ENCODE data around the gene KRTAP17-1.
"Not testable (repeated sequence)": the region's sequence is repeated elsewhere in the genome, so short reads cannot be mapped to it uniquely, and the experiment has no call there.

Gene KRTAP17-1

GRCh38 chr17:41301916-41302901 is 13.3 kb downstream of the KRTAP17-1 start, which contains the start of gene KRTAP29-1:
Gene KRTAP29-1, minus strand, starts transcription at chr17:41302851. Its CDS starts 0 bp downstream, at chr17:41302851.
- DNase-seq, result no peak

GRCh38 chr17:41301204-41301790 is 14.2 kb downstream of the KRTAP17-1 start:
- no peak for DNase-seq

DNA sequence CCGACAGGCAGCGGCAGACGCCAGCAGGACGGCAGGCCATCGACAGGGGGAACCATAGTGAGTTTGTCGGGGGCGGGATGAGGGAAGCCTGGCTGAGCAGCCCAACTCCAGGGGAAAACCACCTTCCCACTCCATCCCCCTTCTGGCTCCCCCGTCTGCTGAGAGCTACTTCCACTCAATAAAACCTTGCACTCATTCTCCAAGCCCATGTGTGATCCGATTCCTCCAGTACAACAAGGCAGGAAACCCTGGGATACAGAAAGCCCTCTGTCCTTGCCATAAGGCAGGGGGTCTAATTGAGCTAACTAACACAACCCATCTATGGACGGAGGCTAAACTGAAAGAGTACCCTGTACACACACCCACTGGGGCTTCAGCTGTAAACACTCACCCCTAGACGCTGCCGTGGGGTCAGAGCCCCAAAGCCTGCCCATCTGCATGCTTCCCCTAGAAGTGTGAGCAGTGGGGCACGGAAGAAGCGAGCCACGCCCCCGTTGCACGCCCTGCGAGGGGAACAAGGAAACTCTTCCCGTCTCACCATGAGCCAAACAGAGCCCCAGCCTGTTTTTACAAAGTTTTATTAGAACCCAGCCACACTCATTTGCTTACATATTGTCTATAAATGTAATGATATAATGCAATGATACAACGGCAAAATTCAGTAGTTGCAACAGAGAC is 16.9 kb downstream of the KRTAP17-1 start:
- no peak for DNase-seq

DNA sequence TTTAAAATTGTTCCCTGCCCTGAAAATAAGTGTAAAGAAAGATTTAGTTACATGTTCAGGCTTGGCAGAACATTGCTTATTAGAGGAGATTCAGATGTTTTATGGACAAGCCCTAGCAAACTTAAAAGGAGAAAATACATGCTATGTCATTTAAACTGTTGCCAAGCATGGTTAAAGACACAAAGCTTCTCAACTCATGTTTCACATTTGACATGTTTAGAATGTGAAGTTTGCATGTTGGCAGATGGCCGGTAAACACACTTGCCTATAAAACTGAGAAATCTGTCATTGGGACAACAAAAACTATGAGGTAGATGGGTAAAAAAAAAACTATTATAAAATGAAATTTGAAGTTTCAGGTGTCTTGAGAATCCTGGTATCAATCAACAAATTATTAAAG is 18.7 kb downstream of the KRTAP17-1 start:
- no peak for DNase-seq

DNA sequence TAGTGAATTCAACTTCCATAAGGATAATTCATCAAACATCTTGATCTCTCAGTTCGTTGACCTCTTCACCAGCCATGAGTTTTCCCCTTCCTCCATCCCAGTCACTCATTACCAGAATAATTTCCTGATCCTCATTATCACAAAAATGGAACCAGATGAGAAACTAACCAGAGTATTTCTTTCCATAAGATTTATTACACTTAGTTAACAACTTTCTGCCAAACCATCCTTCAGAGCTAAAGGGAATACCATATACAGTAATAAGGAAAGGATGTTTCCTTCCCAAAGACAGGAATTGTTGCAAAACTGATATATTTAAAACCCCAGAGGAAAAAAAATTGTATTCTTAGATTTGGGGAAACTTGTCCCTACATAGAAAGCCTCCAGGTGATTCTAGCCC is 21.5 kb downstream of the KRTAP17-1 start:
- no peak for DNase-seq

GRCh38 chr17:41287050-41287449 is 28.5 kb downstream of the KRTAP17-1 start:
- DNase-seq, result no peak

GRCh38 chr17:41284546-41284945 is 31.0 kb downstream of the KRTAP17-1 start:
- no peak for DNase-seq

- no peak for DNase-seq
Observed at GRCh38 chr17:41284043-41284442, 31.5 kb downstream of the KRTAP17-1 start.

- DNase-seq, result no peak
Observed at GRCh38 chr17:41278176-41278955, 37.1 kb downstream of the KRTAP17-1 start.

DNA sequence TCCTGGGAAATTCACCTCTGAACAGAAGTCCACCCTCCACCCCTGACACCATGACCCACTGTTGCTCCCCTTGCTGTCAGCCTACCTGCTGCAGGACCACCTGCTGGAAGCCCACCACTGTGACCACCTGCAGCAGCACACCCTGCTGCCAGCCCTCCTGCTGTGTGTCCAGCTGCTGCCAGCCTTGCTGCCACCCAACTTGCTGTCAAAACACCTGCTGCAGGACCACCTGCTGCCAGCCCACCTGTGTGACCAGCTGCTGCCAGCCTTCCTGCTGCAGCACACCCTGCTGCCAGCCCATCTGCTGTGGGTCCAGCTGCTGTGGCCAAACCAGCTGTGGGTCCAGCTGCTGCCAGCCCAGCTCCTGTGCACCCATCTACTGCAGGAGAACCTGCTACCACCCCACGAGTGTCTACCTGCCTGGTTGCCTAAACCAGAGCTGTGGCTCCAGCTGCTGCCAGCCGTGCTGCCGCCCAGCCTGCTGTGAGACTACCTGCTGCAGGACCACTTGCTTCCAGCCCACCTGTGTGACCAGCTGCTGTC is 39.8 kb downstream of the KRTAP17-1 start, which contains the start of gene KRTAP9-7:
TSS of gene KRTAP9-7 (plus strand) at position 51 of the 543 bp plus-strand sequence. CDS start at position 51, 0 bp downstream.
- not testable (repeated sequence) for DNase-seq

DNA sequence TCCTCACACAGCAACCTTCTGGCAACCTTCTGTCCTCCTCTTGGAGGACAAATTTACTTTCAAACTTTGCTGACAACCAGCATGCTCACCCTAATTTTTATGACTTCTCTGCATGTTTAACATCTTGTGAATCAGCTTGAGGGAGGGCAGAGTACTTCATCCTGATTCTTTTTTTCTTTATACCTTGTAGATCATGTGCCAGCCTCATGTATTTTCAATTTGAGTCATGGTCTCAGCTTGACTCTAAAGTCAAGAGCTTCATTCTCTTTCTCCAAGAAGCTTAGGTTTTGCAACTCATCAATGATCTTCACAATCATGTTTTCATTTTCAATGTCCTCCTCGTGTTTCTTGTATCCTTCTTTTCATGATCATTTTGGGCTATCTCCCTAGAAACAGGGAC is 43.7 kb downstream of the KRTAP17-1 start:
- DNase-seq, result no peak

DNA sequence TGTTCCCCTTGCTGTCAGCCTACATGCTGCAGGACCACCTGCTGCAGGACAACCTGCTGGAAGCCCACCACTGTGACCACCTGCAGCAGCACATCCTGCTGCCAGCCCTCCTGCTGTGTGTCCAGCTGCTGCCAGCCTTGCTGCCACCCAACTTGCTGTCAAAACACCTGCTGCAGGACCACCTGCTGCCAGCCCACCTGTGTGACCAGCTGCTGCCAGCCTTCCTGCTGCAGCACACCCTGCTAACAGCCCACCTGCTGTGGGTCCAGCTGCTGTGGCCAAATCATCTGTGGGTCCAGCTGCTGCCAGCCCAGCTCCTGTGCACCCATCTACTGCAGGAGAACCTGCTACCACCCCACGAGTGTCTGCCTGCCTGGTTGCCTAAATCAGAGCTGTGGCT is 44.2 kb downstream of the KRTAP17-1 start:
- not testable (repeated sequence) for DNase-seq

DNA sequence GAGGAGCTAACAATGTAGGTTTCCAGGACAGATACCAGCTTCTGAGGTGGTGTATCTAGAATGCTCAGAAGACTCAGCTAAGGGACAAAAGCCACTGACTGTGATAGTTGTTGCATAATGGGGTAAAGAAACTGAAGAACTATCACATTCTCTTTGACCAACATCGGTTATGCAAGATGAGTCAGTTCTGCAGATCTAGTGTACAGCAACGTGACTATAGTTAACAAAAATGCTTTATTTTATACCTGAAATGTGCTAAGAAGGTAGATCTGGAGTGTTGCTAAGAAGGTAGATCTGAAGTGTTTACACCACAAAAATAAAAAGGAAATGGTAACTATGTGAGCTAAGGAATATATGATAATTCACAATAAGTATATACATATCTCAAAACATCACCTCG is 47.8 kb downstream of the KRTAP17-1 start:
- DNase-seq, result no peak

DNA sequence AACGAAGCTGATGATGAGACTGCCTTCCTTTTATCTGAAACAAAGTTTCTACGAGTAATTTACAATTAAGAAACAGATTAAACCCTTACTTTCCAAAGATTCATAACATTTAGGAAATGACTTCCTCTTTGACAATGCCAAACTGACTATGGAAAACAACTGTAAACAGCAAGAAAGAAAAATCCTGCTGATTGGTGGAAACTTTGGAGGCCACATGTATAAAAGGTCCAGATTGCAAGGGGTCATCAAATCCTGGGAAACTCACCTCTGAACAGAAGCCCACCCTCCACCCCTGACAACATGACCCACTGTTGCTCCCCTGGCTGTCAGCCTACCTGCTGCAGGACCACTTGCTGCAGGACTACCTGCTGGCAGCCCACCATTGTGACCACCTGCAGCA is 50.4 kb downstream of the KRTAP17-1 start, which contains the start of gene KRTAP9-6:
TSS of gene KRTAP9-6 (plus strand) at position 301 of the 400 bp plus-strand sequence. CDS start at position 301, 0 bp downstream.
- no peak for DNase-seq
